PC-3 (cell line): Measurements from ENCODE around the gene HMGN5.

ENCODE experiments used
- CTCF ChIP-seq: fragments of 300-600 bp; sonication (generic); conservative IDR thresholded peaks from 2 replicates; pipeline ENCODE4 v1.5.1; 2017; ENCODE audit warnings: antibody characterized with exemption, low read depth, mild to moderate bottlenecking, low read length
- EZH2phosphoT487 ChIP-seq: fragments of 300-600 bp; sonication (generic); IDR thresholded peaks from 2 replicates; pipeline ENCODE4 v1.6.1; 2018; ENCODE audit warnings: mild to moderate bottlenecking, antibody characterized with exemption, low read length, borderline replicate concordance

GRCh38 chrX:81195712-81196111 lies 6.0 kb downstream of the HMGN5 start:
- peak; percentile 82 for TF ChIP-seq CTCF
- no peak for TF ChIP-seq EZH2phosphoT487
